DND-41 (cell line): ENCODE measurements around the gene CEP78.

ENCODE experiments used
- CTCF ChIP-seq: IDR thresholded peaks from 2 replicates; pipeline ENCODE4 v1.5.1; 2012; ENCODE audit warnings: borderline replicate concordance, low read length, moderate library complexity, mild to moderate bottlenecking; ENCODE audit not compliant: poor library complexity, severe bottlenecking; ENCODE audit errors: extremely low read depth
- EZH2 ChIP-seq: IDR thresholded peaks from 3 replicates; pipeline ENCODE4 v1.6.1; 2012; ENCODE audit warnings: borderline replicate concordance, low read depth, mild to moderate bottlenecking, moderate library complexity, low read length, inconsistent platforms; ENCODE audit not compliant: severe bottlenecking

GRCh38 chr9:78292716-78293497, 57.0 kb downstream of the CEP78 start:
- TF ChIP-seq CTCF: no peak
- no peak for TF ChIP-seq EZH2
